ENCODE data around the gene PRM2.

PRM2 gene

GRCh38 chr16:11276143-11276895, at the start of gene PRM2:
Gene PRM2, minus strand, starts transcription at chr16:11276480. Its CDS starts 110 bp downstream, at chr16:11276370.
- no peak for DNase-seq (ENCODE audit: low read depth)

GRCh38 chr16:11325404-11326083, 49.3 kb upstream of the PRM2 start:
- no peak for DNase-seq (ENCODE audit: low read depth)

GRCh38 chr16:11323551-11324336, 47.5 kb upstream of the PRM2 start:
- no peak for DNase-seq (ENCODE audit: low read depth)

GRCh38 chr16:11322823-11323222, 46.5 kb upstream of the PRM2 start:
- no peak for DNase-seq (ENCODE audit: low read depth)

- no peak for DNase-seq (ENCODE audit: low read depth)
Measured at GRCh38 chr16:11321662-11322061, 45.4 kb upstream of the PRM2 start.

- no peak for DNase-seq (ENCODE audit: low read depth)
Measured at GRCh38 chr16:11320170-11320569, 43.9 kb upstream of the PRM2 start.

- DNase-seq (ENCODE audit: low read depth) = no peak
Measured at GRCh38 chr16:11319529-11320146, 43.4 kb upstream of the PRM2 start.

GRCh38 chr16:11318817-11319216, 42.5 kb upstream of the PRM2 start:
- no peak for DNase-seq (ENCODE audit: low read depth)

GRCh38 chr16:11316331-11317015, 40.2 kb upstream of the PRM2 start:
- no peak for DNase-seq (ENCODE audit: low read depth)

- DNase-seq (ENCODE audit: low read depth) = no peak
Measured at GRCh38 chr16:11315510-11315909, 39.2 kb upstream of the PRM2 start.

- no peak for DNase-seq (ENCODE audit: low read depth)
Measured at GRCh38 chr16:11314309-11314894, 38.1 kb upstream of the PRM2 start.

- DNase-seq (ENCODE audit: low read depth) = no peak
Measured at GRCh38 chr16:11313493-11314308, 37.4 kb upstream of the PRM2 start.

- no peak for DNase-seq (ENCODE audit: low read depth)
Measured at GRCh38 chr16:11312718-11313492, 36.6 kb upstream of the PRM2 start.

GRCh38 chr16:11310997-11311561, 34.8 kb upstream of the PRM2 start:
- no peak for DNase-seq (ENCODE audit: low read depth)

GRCh38 chr16:11310634-11310977, 34.3 kb upstream of the PRM2 start:
- no peak for DNase-seq (ENCODE audit: low read depth)

GRCh38 chr16:11309895-11310633, 33.8 kb upstream of the PRM2 start:
- DNase-seq (ENCODE audit: low read depth) = no peak

- no peak for DNase-seq (ENCODE audit: low read depth)
Measured at GRCh38 chr16:11308493-11309283, 32.4 kb upstream of the PRM2 start.
